Measurements from ENCODE around the gene LDLRAD3.

DNA sequence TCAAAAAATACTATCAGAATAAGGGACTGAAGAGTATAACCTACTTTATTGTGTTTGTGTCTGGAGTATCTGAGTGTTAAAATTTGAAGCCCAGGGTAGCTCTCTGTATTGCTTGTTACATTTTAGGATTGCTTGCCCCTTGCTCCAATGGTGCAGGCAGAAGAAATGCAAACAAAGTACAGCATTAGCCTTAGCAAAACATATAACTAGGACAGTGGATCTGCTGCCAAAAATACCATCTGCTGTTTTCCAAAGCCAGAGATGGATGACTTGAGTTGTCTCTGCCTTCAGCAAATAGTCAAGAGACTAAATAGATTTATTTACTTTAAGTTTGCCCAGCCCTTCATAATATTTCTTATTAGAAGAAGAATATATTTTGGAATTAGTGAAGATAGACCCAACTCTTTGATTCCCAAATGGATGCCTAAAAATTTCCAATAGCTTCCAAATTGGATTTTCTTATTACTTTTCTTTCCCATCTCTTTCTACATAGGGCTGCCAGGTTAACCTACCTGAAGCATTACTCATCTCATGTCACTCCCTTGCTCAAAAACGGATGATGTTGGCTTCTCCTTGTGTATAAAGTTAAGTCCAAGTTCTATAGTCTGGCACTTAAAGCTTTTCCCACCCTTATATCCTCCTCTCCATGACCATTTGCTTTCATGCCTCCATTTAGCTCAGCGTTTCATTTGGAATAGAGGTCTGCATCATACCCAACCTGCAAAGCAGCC, 66.3 kb downstream of the LDLRAD3 start:
- no peak for TF ChIP-seq POLR2A (IDR thresholded peaks at IDR 0.05)
- TF ChIP-seq, protein P1, sequence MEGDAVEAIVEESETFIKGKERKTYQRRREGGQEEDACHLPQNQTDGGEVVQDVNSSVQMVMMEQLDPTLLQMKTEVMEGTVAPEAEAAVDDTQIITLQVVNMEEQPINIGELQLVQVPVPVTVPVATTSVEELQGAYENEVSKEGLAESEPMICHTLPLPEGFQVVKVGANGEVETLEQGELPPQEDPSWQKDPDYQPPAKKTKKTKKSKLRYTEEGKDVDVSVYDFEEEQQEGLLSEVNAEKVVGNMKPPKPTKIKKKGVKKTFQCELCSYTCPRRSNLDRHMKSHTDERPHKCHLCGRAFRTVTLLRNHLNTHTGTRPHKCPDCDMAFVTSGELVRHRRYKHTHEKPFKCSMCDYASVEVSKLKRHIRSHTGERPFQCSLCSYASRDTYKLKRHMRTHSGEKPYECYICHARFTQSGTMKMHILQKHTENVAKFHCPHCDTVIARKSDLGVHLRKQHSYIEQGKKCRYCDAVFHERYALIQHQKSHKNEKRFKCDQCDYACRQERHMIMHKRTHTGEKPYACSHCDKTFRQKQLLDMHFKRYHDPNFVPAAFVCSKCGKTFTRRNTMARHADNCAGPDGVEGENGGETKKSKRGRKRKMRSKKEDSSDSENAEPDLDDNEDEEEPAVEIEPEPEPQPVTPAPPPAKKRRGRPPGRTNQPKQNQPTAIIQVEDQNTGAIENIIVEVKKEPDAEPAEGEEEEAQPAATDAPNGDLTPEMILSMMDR (IDR thresholded peaks at IDR 0.05) = no peak
